Stromal cell of bone marrow (primary cell): ENCODE measurements around the gene ATP23.

Experiments
- DNase-seq: peaks from one replicate; pipeline ENCODE4 v3.0.0-alpha.2; 2012; ENCODE audit warnings: low read depth

The ATP23 gene, protein sequence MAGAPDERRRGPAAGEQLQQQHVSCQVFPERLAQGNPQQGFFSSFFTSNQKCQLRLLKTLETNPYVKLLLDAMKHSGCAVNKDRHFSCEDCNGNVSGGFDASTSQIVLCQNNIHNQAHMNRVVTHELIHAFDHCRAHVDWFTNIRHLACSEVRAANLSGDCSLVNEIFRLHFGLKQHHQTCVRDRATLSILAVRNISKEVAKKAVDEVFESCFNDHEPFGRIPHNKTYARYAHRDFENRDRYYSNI

DNA sequence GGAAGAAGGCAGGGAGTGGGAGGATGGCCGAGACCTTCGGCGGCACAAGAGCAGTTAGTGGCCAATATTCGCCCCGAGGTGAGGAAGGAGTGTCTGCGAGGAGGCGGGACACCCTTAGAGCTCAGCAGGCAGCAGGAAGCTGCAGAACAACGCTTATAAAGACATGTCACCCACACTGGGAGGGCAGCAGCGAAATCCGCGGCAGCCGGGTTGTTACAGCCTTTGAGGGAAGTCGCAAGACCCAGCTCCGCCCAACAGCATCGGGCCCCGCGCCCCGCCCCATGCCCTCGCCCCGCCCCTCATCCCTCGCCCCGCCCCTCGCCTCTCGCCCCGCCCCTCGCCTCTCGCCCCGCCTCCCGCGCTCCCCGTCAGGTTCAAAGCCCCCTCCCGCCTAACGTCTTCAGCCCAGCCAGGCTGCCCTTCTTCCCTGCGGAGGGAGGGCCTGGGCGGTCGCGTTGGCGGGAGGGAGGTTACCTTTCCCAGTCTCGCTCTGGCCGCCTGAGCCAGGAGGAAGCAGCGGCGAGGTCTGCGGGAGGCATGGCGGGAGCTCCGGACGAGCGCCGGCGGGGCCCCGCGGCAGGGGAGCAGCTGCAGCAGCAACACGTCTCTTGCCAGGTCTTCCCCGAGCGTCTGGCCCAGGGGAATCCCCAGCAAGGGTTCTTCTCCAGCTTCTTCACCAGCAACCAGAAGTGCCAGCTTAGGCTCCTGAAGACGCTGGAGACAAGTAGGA, at the start of gene ATP23:
Gene ATP23, plus strand, starts transcription at position 403 of the 730 bp plus-strand sequence. Its CDS starts 135 bp downstream, at position 538.
- peak; percentile 54 for DNase-seq

DNA sequence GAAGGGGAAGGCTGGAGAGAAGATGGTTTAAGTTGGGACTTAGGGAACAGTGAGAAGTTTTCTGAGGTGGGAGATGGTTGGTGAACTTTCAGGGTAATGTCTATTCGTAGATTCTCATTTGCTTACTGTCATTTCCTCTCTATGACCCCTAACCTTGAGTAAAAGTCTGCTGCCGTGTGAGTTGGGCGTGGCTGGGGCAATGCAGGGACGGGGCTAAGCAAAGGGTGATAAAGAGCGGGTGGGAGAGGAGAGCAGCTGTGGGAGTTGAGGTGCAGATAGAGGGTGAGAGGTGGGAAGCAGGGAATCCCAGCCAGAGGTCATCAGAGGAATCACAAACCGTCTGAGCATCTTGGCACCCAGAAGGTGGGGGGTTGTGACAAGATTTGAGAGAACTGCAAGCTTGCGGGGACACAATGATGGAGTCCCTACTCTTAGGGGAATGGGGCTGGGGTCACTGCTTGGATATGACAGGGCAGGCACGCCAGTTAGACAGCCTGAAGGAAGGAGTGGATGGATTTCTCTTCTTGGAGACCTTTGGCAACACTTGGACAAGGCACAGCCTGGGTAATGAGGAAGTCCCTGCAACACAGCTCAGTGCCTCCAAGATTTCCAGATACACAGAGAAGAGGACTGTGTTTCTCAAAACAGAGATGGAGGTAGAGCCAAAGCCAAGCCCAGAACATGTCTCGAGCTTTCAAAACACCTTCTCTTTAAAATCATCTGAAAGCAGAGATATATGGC, 49.0 kb upstream of the ATP23 start:
- no peak for DNase-seq

DNA sequence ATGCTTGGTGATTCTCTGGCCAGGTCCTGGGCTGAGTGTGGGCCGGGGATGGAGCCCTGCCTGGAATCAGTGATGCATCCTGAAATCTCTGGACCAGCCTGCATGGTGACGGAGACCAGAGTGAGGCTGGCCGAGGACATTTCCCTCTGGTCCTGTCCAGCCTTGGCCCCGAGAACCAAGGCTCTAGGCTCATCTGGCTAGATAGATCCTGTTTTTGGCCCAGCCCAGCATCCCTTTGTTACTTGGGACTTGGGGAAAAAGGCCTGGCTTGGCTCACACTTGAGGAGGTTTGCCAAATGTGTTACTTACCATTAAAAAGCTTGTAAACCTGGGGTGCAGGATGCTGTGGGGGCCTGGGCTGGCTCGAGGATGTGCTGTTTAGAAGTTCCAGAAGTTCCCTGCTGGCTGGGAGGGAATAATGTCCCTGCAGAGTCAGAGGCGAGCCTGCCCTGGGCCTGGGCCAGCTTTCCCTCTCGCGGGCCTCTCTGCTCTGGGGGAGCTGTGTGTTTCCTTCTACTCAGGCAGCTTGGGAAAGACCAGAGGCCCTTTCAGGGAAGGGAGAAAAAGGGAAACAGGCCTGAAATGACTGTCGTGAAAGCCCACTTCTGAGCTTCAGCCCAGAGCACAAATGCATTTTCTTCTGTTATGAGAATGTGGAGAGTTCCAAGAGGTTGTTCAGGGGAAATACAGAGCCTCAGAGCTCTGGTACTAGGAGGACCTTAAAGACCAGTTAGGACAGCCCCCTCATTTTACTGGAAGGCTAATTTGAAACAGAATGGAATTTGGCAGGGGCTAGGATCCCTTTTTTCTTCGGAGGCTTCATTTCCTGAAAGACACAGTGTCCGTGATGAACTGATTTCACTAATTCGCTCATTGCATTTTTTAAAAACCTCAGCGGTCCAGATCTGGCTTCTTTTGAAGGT, 47.7 kb upstream of the ATP23 start:
- DNase-seq = peak; percentile 89

DNA sequence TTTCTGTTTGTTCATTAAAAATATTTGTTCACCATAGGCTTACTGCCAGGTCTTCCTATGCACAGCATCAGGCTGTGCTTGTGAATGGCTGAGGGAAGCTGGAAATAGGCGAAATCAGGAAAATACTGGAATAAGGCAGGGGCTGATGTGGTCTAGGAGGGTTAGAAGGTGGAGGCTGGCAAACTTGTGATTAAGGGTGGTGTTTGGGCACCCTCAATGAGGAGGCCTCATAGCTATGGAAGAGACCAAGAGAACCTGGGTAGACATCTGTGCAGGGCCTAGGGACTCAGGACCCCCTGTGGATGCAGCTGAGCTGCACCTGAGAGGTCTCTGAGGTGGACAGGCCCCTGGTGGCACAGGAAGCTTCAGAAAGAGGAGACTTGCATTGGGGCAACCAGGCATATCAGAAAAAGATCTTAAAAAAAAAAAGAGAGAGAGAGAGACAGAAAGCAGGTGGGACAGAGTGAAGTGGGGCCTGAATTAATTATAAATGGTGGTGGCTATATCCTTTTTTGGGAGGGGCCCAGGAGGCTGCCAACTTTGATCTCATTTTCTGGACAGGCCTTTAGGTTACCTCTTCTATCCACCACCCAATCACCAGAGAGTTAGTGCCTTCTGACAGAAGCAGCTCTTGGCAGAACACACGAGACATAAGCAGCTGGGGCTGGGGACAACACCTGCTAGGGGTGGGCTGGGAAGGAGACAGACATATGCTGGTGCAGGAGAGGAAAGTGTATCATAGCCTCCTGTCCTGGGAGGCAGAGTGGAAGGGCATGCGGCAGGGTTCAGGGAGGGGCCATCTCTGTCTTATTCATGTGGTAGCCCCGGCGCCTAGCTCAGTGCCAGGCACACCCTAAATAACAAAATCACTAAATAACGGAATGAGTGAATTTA, 46.7 kb upstream of the ATP23 start:
- no peak for DNase-seq

DNA sequence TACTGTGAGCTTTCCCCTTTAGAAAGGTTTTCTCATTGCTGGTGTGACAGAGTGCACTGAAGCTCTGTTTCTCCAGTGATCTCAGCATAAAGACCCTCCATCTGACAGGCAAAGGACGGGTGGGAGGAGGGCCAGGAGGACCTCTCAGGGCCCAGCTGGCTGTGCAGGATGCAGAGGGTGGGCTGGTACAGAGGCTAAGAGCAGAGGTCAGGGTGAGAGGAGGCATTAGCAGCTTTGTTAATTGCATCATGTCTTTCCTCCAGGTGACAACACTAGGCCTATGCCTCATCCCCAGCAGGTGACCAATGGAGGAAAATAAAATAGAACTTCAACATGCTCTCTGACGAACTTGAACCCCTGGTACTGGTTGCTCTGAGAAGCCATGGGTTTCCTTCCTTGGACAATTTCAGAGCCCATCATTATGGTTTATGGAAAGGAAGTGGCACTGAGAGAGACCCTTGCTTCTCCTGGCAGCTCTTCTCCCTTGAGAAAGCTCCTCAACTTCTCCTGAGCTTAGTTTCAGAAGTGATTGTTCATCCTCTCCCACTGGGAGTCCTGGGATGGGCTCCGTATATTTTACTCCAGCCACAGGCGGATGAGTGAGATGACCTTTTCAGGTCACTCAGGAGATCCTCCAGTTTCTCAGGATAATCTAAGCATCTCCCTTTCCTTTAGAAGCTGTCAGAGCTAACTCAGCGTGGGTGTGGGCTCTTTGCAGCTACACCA, 45.8 kb upstream of the ATP23 start:
- DNase-seq = peak; percentile 29

DNA sequence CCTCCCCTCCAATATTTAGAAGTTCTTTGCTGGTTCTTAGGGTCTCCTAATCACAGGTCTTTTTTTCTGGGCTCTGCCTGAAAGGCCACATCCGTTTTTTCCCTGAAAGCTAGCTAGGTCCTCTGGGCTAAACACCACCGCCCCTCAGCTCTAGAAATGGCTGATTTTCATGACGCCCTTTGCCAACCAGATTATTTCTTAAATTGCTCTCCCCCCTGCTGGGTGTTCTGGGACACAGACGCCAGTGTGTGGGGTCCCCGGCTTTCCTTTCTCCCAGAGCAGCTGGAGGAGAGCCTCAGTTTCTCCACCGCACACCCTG, 45.3 kb upstream of the ATP23 start:
- DNase-seq = no peak

DNA sequence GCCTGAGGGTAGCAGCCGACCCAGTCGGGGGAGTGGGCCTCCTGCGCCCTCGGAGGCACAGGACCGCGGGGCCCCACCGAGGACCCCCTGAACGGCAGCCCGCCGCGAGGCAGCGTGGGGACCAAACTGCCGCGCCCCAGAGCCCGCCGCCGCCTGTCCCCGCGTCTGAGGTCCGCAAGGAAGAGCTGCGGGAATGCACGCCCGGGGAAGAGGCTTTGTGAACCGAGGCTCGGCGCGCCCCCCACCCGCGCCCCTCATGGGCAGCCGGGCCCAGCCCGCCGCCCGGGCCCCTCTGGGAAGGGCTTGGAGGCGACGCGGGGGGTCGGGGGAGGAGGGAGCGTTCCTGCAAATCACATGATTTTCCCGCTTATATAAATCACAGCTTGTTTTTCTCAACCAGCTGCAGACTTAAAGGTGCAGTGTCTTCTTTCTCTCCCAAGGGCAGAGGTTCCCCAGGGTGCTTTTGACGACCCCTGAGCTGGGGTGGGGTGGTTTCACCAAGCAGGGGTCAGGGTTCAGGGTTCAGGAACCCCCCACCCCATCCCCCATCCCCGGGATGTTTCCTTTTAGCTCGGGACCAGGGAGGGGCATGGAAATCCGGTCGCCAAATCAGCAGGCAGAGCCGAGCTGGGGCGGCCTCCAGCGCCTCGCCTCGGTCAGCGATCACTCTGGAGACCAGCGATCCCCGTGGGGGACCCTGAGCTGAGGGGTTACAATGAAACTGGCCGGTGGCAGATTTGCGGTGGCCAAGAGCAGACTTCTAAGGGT, 44.7 kb upstream of the ATP23 start:
- DNase-seq = peak; percentile 47

DNA sequence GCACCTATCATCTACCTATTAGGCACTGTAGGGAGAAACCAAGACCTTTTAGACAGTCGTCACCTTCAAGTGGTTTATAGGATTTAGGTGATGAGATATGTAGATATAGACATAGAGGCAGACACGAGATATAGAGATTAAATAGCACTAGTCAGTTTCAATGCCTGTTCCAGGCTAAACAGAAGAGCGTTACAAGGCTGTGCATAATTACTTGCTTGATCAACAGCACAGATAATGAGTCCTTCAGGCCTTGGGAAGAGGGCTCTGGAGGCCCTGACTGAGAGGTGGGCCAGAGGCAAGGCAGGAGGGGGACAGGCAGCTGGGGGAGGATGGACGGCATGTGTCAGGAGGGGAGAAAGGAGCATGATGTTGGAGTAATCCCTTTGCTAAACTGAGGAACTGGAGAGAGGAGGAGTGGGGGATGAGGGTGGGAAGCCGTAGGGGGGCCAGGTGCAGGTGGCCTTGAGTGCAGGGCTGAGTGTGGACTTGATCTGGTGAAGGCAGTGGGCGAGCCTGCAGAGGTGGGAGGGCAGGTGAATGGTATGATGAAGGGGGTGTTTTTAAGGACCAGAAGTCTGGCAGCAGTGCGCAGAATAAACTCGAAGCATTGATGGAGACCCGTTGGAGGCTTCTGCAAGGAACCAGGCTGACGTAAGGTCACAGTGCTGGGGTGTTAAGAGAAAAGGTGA, 43.9 kb upstream of the ATP23 start:
- no peak for DNase-seq

DNA sequence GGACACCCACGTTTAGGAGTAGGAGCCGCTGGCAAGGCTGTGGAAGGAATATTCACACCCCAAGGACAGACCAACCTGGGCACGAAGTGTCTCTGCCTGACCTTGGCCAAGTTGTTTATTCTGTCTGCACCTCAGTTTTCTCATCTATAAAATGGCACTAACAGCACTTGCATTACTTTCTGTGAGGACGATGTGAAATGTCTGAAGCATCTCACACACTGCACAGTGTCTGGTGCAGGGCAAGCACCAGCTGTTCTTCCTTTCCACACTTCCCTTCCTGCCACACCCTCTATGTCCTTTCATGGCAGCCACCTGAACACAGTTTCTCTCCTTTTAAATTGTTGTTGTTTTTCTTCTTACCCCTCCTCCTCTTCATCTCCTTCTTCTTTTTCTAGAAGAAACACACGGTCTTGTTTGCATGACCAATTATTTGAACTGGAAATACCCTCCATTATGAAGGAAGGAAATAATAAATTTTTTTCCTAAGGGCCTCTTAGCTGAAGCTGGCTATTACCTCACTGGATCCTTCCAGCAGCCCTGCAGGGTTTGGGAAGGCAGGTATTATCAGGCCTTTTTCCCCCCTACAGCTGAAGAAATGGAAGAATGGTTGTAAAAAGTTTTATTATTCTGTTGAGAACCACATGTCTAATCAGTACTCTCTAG, 42.9 kb upstream of the ATP23 start:
- no peak for DNase-seq

DNA sequence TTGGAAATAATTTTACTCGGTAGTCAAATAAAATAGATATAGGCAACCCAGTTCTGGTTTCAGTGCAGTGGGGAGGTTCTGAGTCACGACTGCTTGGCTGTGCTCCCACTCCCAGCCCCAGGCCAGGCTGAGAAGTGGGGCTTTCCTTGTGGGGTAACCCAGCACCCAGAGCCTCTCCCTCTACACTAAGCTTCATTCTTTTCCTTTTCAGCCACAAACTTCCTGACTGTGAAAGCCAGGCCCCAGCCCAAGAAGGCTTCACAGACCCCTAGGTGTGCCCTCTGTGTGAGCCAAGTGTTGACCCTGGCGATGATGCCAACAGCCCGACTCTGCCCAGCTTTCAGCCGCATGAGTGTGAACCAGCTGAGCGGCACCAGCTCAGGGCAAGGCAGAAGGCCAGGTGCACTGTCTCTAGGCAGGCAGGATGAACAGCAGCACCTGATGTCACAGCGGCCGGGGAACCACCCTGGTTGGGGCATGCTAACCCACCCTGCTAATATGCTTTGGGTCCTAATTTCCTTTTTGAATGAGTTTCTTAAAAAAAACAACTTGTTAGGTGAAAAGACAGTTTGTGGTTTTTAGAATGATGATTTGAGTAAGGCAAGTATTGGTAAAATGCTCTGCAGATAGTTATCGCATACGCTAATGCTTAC, 42.2 kb upstream of the ATP23 start:
- DNase-seq = peak; percentile 52

DNA sequence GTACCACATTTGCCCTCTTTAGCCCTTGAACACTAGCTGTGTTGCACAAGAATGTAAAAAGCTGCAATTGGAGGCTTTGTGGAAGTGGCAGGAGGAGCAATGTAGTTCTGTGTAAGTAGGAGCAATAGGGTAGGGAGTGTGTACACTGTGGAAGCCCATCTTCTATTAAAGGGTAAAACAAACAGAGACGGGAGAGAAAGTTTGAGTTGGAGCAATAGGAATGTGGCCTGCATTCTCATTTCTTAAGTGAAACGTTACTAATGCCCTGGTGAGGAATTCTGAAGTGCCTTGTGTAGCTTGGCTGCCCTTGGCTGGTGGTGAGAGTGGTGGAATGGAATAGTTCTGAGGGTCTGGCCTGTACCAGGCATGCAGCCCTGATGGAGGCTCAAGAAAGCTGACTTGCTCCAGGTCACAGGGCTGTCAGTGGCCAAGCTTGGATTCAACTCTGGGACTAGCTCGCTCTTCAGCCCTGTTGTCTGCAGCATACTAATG, 38.8 kb upstream of the ATP23 start:
- DNase-seq = no peak

DNA sequence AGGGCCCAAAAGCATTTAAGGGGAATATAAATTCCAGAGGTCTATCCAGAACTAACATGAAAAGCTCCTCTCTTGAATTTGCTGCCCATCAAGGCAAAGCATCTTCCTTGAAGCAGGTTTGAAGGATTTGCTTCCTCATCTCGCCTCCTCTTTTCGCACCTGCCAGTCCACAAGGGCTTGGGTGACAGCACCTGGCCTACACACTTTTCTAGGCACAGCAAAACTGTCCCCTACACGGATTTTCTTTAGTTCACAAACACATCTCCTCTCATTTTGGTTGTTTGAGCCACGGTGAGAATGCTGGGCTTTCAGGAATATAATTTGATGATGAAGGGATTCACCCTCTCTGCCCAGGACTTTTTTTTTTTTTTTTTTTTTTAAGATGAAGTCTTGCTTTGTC, 36.9 kb upstream of the ATP23 start:
- DNase-seq = no peak

DNA sequence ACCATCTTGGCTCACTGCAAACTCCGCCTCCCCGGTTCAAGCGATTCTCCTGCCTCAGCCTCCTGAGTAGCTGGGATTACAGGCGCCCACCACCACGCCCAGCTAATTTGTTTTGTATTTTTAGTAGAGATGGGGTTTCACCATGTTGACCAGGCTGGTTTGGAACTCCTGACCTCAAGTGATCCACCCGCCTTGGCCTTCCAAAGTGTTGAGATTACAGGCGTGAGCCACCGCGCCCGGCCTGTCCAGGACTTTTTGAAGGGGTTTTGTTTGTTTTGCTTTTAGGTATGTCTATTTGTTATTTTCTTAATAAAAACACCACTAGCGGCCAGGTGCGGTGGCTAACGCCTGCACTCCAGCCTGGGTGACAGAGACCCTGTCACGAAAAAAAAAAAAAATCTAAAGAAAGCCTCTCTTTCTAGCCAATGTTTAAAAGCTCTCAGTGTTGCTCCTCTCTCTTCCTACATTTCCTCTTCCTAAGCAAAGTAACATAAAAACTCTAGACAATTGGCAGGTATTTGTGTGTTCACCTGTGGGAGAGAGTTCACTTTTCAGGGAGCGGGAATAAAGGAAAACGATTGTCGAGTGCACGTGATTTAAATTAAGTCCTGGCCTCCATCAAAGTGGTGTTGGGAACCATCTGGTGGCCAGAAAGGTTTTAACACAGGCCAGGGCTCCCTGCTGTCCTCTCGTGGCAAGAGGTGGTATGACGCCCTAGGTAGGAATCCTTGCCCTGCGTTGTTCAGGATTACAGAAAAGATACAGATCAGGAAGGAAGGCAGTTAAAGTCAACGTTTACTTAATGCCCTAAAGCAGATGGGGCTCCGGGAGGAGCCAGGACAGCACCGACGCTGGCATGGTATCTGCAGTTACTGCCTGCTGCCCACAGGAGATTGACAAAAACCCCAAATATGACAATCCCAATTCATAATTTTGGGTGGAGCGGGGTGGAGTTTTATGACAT, 36.2 kb upstream of the ATP23 start:
- DNase-seq = peak; percentile 81

DNA sequence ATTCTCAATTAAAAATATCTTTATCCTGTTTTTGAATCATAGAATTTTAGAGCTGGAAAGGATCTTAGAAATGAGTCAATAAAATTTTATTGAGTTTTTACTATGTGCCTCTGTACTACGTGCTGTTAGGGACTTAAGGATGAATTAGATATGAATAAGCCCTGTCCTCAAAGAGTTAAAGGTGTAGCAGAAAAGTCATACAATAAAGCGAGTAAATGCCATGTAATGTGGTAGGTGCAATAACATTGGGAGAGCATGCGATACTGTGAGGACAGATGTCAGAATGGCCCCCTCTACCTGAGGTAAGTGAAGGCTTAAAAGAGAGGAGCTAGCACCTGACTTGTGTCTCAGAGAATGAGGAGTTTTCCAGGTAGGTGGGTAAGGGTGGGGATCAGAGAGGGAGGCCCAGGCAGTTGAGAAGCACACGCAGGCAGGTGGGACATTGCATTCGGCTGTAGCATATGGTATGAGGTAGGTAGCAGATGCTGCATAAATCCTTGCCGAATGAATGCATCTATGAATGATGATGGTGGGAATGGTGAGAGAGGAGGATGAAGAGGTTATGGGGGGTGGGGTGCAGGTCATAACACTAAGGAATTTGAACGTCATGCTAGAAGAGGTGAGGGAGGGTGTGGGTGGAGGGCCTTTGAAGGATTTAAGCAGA, 35.4 kb upstream of the ATP23 start:
- DNase-seq = no peak

DNA sequence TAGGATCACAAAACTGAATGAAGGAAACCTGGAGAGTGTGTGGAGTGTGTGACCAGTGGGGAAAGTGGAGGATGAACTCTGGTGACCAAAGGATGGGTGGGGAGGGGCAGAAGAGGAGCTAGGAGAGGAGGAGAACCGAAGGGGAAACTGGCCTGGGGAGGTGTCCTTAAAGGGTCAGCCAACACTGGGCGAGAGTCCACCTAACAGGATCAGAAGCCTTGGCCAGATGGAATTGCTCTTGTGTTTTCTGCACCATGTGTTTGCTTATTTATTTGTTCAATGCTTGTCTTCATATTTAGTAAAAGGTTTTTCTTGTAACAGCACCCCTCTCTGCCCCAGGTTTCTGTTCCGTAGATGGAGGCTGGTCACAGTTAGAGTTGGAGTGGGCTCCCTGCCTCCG, 34.5 kb upstream of the ATP23 start:
- no peak for DNase-seq

DNA sequence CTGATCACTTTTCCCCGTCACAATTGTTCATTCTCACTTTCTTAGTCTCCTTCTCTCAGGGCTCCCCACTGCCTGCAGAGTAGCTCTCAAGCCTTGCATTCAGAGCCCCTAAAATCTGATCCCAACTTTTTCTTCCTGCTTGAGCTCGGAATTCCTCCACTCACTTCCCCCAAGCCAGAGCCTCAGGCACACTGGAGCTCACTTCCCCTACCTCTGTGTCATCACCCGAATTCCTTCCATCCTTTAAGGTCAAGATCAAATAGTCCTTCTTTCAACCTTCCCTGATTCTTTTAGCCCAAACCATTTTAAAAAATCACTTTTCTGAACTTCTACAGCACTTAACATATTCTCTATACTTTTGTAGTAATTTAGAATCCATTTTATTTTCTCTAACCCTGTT, 34.1 kb upstream of the ATP23 start:
- no peak for DNase-seq
